Ecto neural progenitor cell (in vitro differentiated cells): ENCODE results near the gene KIAA0753.

ENCODE experiments used
- DNase-seq: peaks from one replicate; pipeline ENCODE4 v3.0.0-alpha.2; 2018; ENCODE audit warnings: low spot score

KIAA0753 gene

GRCh38 chr17:6547336-6547735, 93.2 kb downstream of the KIAA0753 start:
- DNase-seq: no peak

- DNase-seq: no peak
These were observed 94.3 kb downstream of the KIAA0753 start for GRCh38 chr17:6546069-6546718.

GRCh38 chr17:6545291-6545690, 95.2 kb downstream of the KIAA0753 start:
- no peak for DNase-seq

- DNase-seq: no peak
These were observed 96.5 kb downstream of the KIAA0753 start for GRCh38 chr17:6544011-6544370.

- no peak for DNase-seq
These were observed 97.2 kb downstream of the KIAA0753 start for GRCh38 chr17:6543079-6544010.

GRCh38 chr17:6542577-6542976, 97.9 kb downstream of the KIAA0753 start:
- DNase-seq: no peak

GRCh38 chr17:6541886-6542285, 98.6 kb downstream of the KIAA0753 start:
- DNase-seq: no peak

- DNase-seq: no peak
These were observed 100.6 kb downstream of the KIAA0753 start for GRCh38 chr17:6539871-6540270.

GRCh38 chr17:6536566-6537065, 103.9 kb downstream of the KIAA0753 start:
- DNase-seq: no peak

GRCh38 chr17:6536053-6536452, 104.5 kb downstream of the KIAA0753 start:
- no peak for DNase-seq

GRCh38 chr17:6534846-6535514, 105.5 kb downstream of the KIAA0753 start:
- DNase-seq: no peak

- DNase-seq: no peak
These were observed 108.0 kb downstream of the KIAA0753 start for GRCh38 chr17:6532441-6532885.

GRCh38 chr17:6531575-6531974, 108.9 kb downstream of the KIAA0753 start:
- DNase-seq: no peak

- no peak for DNase-seq
These were observed 110.1 kb downstream of the KIAA0753 start for GRCh38 chr17:6530324-6530920.

GRCh38 chr17:6528557-6528956, 112.0 kb downstream of the KIAA0753 start:
- DNase-seq: no peak
